HG03175 (cell line): ENCODE data around the gene ANKRD24.
"Not testable (repeated sequence)": the region's sequence is repeated elsewhere in the genome, so short reads cannot be mapped to it uniquely, and the experiment has no call there.

Source experiments
- ATAC-seq: cut with Tn5 transposase; IDR thresholded peaks from one replicate; pipeline ENCODE4 v1.9.1; 2021; ENCODE audit warnings: mild to moderate bottlenecking, moderate library complexity; ENCODE audit not compliant: unreplicated experiment

ANKRD24 gene

GRCh38 chr19:4182084-4182810, at the start of gene ANKRD24, which contains the start of gene SIRT6:
Gene ANKRD24 (plus strand): TSS chr19:4182689. CDS start chr19:4186426, 3,737 bp downstream.
Gene SIRT6 (minus strand): TSS chr19:4182563. CDS start chr19:4182539, 24 bp downstream.
- ATAC-seq: peak; percentile 74

DNA sequence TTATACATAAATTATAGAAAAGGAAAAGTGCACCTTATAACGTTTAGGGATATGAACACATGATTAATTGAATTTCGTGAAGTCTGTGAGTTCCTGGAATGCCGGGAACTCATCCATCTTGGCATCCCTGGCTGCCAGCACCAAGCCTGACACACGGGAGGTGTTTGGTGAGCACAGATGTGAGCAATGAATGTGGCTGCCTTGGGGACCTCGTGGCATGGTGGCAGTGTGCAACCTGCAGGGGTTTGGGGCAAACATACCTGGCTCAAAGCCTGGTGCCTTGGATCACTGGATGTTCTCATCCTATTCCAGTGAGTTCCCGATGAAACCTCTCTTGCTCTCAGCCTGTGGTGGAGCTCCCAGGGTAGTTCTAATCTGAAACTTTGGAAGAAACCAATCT, 48.1 kb upstream of the ANKRD24 start:
- ATAC-seq: no peak

DNA sequence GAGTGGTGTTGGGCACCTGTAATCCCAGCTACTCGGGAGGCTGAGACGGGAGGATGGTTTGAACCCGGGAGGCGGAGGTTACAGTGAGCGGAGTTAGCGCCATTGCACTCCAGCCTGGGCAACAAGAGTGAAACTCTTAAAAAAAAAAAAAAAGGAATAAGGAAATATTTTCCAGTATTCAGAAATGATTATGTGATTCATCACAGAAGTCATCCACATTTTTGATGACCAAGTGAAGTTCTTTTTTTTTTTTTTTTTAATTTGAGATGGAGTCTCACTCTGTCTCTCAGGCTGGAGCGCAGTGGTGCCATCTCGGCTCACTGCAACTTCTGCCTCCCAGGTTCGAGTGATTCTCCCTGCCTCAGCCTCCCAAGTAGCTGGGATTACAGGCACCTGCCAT, 47.1 kb upstream of the ANKRD24 start:
- not testable (repeated sequence) for ATAC-seq

- no peak for ATAC-seq
Measured at GRCh38 chr19:4136680-4137088, 45.8 kb upstream of the ANKRD24 start.

DNA sequence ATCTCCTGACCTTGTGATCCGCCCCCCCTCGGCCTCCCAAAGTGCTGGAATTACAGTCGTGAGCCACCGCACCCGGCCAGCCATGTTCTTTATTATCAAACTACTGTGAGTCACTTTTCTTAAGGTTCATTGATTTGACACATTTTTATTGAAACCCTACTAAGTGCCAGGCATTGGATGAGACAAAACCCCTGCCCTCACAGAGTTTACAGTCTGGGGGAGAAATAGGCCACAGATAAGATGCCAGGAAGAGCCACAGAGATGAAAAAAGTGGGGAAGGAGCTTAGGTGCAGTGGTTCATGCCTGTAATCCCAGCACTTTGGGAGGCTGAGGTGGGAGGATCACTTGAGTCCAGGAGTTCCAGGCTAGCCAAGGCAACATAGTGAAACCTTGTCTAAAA, 44.0 kb upstream of the ANKRD24 start:
- no peak for ATAC-seq

- ATAC-seq: no peak
Measured at GRCh38 chr19:4139614-4140236, 42.8 kb upstream of the ANKRD24 start.

DNA sequence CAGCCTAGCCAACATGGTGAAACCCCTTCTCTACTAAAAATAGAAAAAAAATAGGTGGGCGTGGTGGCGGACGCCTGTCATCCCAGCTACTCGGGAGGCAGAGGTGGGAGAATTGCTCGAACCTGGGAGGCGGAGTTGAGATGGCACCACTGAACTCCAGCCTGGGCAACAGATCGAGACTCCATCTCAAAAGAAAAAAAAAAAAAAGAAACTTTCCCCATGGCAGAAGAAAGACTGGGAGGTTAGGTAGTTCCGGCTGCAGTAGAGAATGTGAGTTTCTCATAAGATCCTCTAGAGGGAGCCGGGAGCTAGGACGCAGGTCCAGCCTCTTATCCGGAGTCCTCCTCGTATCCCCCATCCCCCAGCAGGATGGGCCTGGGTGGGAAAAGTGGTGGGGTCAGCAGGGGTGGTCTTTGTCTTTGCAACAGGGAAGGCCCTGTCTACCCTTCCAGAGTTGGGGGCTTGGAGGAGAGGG, 42.2 kb upstream of the ANKRD24 start:
- ATAC-seq: no peak

- ATAC-seq: not testable (repeated sequence)
Measured at GRCh38 chr19:4142916-4143315, 39.6 kb upstream of the ANKRD24 start.

- ATAC-seq: no peak
Measured at GRCh38 chr19:4144666-4145249, 37.7 kb upstream of the ANKRD24 start.

DNA sequence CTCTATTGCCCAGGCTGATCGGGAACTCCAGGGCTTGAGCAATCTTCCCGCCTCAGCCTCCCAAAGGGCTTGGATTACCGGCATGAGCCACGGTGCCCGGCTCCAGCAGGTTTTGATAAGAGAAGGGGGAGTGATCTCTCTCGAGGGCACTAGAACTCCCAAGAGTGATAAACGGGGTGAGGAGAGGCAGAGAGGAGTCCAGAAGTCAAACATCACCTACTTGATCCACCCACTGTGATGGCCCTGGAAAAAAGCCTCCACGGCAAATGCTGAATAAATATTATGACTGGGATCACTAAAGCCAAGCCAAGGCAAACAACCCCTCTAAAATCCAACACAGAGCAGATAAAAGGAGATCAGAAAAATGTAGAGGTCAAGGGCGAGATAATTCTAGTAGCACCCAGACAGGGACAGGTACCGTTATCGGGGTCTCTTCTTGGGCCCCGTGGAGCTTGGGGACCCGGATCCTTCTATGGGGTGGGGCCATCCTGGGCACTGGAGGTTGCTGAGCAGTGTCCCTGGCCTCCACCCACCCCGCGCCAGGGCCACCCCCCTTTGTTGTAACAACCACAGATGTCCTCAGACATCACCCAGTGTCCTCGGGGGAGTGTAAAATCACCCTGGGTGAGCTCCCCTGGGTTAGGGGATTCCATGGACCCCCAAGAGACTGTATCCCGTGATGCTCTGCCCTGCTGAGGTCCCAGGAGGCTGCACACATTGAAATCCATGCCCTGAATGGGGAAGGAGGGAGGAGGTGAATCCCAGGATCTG, 32.8 kb upstream of the ANKRD24 start:
- no peak for ATAC-seq

DNA sequence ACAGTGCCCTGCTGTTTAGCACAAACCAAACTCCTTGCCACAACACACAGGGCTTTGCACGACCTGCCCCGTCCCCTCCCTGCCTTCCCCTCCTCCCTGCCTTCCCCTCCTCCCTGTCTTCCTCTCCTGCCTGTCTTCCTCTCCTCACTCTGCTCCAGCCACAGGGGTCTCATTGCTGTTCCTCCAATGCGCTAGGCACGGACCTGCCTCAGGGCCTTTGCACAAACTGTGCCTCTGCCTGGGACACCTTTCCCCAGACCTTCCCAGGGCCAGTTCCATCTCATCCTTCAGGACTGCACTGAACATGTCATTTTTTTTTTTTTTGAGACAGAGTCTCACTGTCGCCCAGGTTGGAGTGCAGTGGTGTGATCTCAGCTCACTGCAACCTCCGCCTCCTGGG, 30.9 kb upstream of the ANKRD24 start:
- ATAC-seq: no peak

DNA sequence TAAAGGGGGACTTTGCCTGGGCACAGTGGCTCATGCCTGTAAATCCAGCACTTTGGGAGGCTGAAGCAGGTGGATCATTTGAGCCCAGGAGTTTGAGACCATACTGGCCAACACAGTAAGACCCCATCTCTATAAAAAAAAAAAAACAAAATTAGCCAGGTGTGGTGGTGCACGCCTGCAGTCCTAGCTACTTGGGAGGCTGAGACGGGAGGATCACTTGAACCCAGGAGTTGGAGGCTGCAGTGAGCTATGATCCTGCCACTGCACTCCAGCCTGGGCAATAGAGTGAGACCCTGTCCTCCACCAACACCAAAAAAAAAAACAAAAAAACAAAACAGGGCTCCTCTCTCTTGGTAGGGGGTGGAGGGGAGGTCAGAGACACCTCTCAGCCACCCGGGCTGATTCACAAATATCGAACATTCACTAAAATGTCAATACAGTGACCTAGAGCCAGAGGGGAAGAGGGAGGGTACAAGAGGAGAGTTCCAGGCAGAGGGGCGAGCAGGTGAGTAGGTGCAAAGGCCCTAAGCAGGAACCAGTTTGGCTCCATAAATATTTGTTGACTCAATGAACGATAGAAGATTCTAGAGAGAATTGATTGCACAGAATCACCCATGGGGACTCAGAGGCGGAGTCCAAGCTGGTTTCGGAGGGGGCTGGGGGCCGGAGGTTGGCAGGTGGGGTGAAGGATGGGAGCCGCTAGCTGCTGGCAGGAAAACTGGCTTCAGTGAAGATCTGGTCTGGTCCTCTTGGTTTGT, 30.1 kb upstream of the ANKRD24 start:
- no peak for ATAC-seq

DNA sequence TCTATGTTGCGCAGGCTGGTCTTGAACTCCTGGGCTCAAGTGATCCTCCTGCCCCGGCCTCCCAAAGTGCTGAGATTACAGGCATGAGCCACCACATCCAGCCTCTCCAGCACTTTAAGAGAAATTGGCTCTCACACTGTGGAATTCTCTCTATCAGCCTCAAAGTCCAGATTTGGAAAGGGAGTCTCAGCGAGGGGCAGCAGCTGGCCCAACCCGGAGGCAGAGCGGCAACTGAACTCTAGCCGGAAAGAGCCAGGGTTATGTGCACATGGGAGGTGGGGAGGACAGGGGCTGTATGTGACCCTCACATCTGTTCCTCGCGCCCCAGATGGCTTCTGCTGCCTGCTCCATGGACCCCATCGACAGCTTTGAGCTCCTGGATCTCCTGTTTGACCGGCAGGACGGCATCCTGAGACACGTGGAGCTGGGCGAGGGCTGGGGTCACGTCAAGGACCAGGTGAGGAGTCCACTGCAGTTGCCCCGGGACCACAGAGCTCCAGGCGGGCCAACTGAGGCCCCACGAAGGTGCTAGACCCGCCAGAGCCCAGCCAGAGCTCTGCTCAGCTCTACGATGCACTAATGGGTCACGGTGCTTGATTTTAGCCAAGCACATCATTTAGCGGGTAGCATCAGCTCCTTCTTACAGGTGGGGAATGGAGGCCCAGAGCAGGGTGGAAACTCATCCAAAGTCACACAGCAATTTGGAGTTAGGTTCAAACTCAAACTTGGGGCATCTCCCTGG, 27.7 kb upstream of the ANKRD24 start:
- no peak for ATAC-seq

DNA sequence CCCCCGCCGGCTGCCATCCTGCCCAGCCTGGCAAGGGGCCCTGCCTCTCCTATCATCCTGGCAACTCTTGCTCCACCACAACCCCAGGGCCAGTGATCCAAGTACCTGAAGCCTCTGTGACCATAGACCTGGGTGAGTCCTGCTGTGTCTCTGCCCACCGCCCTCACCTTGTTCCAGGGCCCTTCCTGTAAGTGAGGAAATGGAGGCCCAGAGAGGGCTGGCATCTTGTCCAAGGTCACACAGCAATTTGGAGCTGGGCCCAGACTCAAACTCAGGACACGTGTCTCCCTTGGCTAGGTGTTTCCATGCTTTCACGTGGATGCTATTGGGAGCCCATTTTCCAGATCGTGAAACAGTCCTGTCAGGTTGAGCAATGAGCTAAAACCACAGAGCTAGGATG, 25.3 kb upstream of the ANKRD24 start:
- ATAC-seq: no peak

GRCh38 chr19:4157971-4158370, 24.5 kb upstream of the ANKRD24 start:
- not testable (repeated sequence) for ATAC-seq

GRCh38 chr19:4161415-4162077, 20.9 kb upstream of the ANKRD24 start:
- ATAC-seq: no peak

DNA sequence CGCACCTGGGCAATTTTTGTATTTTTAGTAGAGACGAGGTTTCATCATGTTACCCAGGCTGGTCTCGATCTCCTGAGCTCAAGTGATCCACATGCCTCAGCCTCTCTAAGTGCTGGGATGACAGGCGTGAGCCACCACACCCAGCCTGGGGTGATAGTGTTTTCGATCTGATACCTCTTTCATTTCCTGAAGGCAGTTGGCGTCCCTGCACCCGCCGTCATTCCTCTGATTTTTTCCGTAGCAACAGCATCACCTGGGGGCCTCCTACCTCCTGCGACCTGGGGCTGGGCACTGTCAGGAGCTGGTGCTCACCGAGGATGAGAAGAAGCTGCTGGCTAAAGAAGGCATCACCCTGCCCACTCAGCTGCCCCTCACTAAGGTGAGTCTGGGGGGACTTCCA, 18.2 kb upstream of the ANKRD24 start:
- ATAC-seq: no peak

- no peak for ATAC-seq
Measured at GRCh38 chr19:4171676-4172075, 10.8 kb upstream of the ANKRD24 start.

DNA sequence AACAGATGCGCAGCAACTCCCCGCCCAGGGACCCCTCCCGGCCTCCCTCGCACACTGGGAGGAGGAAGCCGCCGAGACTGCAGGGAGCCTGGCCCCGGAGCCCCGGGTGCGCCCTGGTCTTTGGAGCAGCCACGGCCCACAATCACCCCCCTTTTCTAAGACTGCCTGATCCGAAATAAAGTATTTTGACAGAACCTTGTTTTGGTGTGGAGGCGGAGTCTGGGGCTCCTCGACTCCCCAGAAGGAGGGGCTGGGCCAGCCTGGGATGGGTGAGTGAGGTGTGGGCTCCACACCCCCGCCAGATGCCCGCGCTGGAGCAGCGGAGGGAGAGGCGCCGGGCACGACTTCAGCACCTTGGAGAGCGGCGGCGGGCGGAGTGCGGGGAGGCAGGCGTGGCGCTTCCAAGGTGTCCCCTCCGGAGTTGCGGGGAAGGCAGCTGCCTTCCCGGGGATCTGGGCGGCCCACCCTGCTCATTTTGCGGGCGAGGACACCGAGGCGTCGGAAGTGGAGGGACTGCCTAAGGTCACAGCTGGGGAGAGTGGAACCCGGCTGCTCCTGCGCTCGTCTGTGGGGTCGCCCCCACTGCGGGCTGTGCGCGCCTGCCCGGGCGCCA, 9.5 kb upstream of the ANKRD24 start:
- no peak for ATAC-seq
